ENCODE data around the gene MAGEB2. TPM values are rescaled to one million over a fixed set of nuclear protein-coding genes. Genes with fewer than 3 reads are reported as not detected.
"Not testable (repeated sequence)": the region's sequence is repeated elsewhere in the genome, so short reads cannot be mapped to it uniquely, and the experiment has no call there.

The MAGEB2 gene
- polyA plus RNA-seq, 3 donors: not detected

DNA sequence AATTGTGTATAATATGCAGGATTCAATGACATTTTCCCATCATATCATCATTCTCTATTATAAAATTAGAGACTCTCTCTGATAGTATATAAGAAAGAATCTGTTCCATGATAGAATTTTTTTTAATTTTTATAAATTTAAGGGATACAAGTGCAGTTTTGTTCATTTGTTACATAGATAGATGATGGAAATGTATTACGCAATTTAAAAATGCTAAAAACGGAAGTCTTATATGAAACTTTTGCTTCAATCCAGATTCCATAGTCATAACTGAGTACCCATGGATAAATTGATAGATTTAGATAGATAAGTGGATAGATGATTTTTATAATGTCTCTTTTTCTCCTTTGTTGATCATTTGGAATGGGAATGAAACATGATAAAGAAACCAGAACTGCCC, 24.9 kb upstream of the MAGEB2 start:
- TF ChIP-seq, protein P1, sequence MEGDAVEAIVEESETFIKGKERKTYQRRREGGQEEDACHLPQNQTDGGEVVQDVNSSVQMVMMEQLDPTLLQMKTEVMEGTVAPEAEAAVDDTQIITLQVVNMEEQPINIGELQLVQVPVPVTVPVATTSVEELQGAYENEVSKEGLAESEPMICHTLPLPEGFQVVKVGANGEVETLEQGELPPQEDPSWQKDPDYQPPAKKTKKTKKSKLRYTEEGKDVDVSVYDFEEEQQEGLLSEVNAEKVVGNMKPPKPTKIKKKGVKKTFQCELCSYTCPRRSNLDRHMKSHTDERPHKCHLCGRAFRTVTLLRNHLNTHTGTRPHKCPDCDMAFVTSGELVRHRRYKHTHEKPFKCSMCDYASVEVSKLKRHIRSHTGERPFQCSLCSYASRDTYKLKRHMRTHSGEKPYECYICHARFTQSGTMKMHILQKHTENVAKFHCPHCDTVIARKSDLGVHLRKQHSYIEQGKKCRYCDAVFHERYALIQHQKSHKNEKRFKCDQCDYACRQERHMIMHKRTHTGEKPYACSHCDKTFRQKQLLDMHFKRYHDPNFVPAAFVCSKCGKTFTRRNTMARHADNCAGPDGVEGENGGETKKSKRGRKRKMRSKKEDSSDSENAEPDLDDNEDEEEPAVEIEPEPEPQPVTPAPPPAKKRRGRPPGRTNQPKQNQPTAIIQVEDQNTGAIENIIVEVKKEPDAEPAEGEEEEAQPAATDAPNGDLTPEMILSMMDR (IDR thresholded peaks at IDR 0.05): no peak
- H3K9ac ChIP-seq (ENCODE audit: insufficient read depth, low read length, poor library complexity, severe bottlenecking): no peak overlapping the region
- H3K4me2 ChIP-seq (replicated peaks; ENCODE audit: extremely low read depth, low read length, poor library complexity, severe bottlenecking): no peak overlapping the region
- WGBS (ENCODE audit: insufficient coverage): no CpG with 5 or more reads among the region's 2 CpGs
- Mint-ChIP-seq H3K4me3 (no peak overlapping the region), H3K9me3 (peaks cover 0 to 1% (median 0%) of the 10 kb centered on the region in 7 donors), H3K27me3 (ENCODE audit: low read depth in 3 of 3) (peaks cover 2 to 4% (median 3%) of the 10 kb centered on the region in 3 donors), H3K4me1 (no peaks in the 10 kb centered on the region), H3K27ac (no peak overlapping the region), H3K36me3 (no peaks in the 10 kb centered on the region)
- peaks cover 0 to 3% of the 10 kb centered on the region in 2 donors for H3K27me3 ChIP-seq (ENCODE audit: control insufficient read depth in 2 of 2, insufficient read depth in 2 of 2, low read length in 2 of 2)
- no peaks in the 10 kb centered on the region for H3K79me2 ChIP-seq (ENCODE audit: insufficient read depth, low read length)
- intact Hi-C loops (cut with micrococcal nuclease): no loop called here
- H3K4me3 ChIP-seq (replicated peaks in 1 of 3; ENCODE audit: low read depth in 2 of 3, low read length in 3 of 3): no peak overlapping the region
- H3K27ac ChIP-seq (ENCODE audit: low read depth in 1 of 2, low read length in 2 of 2): no peak overlapping the region
- H3K36me3 ChIP-seq (replicated peaks in 1 of 2; ENCODE audit: control insufficient read depth in 1 of 2, insufficient read depth in 2 of 2, low read length in 2 of 2): no peaks in the 10 kb centered on the region
- H4K20me1 ChIP-seq (ENCODE audit: insufficient read depth, low read length): no peaks in the 10 kb centered on the region
- H3K4me1 ChIP-seq (ENCODE audit: control insufficient read depth in 1 of 2, insufficient read depth in 2 of 2, low read length in 2 of 2): no peaks in the 10 kb centered on the region
- no peak overlapping the region for H2AFZ ChIP-seq (ENCODE audit: insufficient read depth, low read depth, low read length, poor library complexity, severe bottlenecking)
- H3K9me3 ChIP-seq (replicated peaks in 1 of 2; ENCODE audit: control insufficient read depth in 1 of 2, insufficient read depth in 1 of 2, low read length in 2 of 2): no peaks in the 10 kb centered on the region
- no peak for DNase-seq

DNA sequence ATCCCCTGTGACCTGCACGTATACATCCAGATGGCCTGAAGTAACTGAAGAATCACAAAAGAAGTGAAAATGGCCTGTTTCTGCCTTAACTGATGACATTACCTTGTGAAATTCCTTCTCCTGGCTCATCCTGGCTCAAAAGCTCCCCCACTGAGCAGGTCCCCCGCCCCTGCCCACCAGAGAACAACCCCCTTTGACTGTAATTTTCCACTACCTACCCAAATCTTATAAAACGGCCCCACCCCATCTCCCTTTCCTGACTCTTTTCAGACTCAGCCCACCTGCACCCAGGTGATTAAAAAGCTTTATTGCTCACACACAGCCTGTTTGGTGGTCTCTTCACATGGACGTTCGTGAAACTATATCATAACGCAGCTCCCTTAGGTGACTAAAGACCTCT, 21.5 kb upstream of the MAGEB2 start:
- H3K4me1 Mint-ChIP-seq; DNase-seq; H3K9me3 Mint-ChIP-seq; H2AFZ ChIP-seq (ENCODE audit: insufficient read depth, low read depth, low read length, poor library complexity, severe bottlenecking); H3K4me3 Mint-ChIP-seq; H3K9ac ChIP-seq (ENCODE audit: insufficient read depth, low read length, poor library complexity, severe bottlenecking); H3K27me3 ChIP-seq (ENCODE audit: control insufficient read depth in 2 of 2, insufficient read depth in 2 of 2, low read length in 2 of 2); intact Hi-C loops (cut with micrococcal nuclease); H3K9me3 ChIP-seq (replicated peaks in 1 of 2; ENCODE audit: control insufficient read depth in 1 of 2, insufficient read depth in 1 of 2, low read length in 2 of 2); H3K79me2 ChIP-seq (ENCODE audit: insufficient read depth, low read length); H3K4me1 ChIP-seq (ENCODE audit: control insufficient read depth in 1 of 2, insufficient read depth in 2 of 2, low read length in 2 of 2); H3K27ac ChIP-seq (ENCODE audit: low read depth in 1 of 2, low read length in 2 of 2); H3K27ac Mint-ChIP-seq; H3K4me3 ChIP-seq (replicated peaks in 1 of 3; ENCODE audit: low read depth in 2 of 3, low read length in 3 of 3); H3K27me3 Mint-ChIP-seq (ENCODE audit: low read depth in 3 of 3); H3K36me3 ChIP-seq (replicated peaks in 1 of 2; ENCODE audit: control insufficient read depth in 1 of 2, insufficient read depth in 2 of 2, low read length in 2 of 2); H4K20me1 ChIP-seq (ENCODE audit: insufficient read depth, low read length); H3K4me2 ChIP-seq (replicated peaks; ENCODE audit: extremely low read depth, low read length, poor library complexity, severe bottlenecking); H3K36me3 Mint-ChIP-seq: not testable (repeated sequence)
- no CpG with 5 or more reads among the region's 6 CpGs for WGBS (ENCODE audit: insufficient coverage)

All from CD14-positive monocyte (primary cell).